ENCODE data around the gene MAGEA9B. TPM values are rescaled to one million over a fixed set of nuclear protein-coding genes. Genes with fewer than 3 reads are reported as not detected.

The MAGEA9B gene
- total RNA-seq (ENCODE audit: low replicate concordance): not detected in 2 replicates

GRCh38 chrX:149587359-149587758 is at the start of gene MAGEA9B:
MAGEA9B (minus strand) TSS chrX:149587459; CDS start chrX:149583179, 4,280 bp downstream.

GRCh38 chrX:149631234-149632165 is 44.2 kb upstream of the MAGEA9B start, which contains the start of gene TMEM185A:
TMEM185A (minus strand) TSS chrX:149631792; CDS start chrX:149631580, 212 bp downstream.

GRCh38 chrX:149595214-149595613 is 8.0 kb upstream of the MAGEA9B start, which contains the start of gene HSFX2:
HSFX2 (minus strand) TSS chrX:149595314; CDS start chrX:149594700, 614 bp downstream.

GRCh38 chrX:149549701-149550100 is 37.6 kb downstream of the MAGEA9B start, which contains the start of gene HSFX3:
HSFX3 (minus strand) TSS chrX:149549924; CDS start chrX:149549852, 72 bp downstream.

GRCh38 chrX:149540621-149541520 is 46.4 kb downstream of the MAGEA9B start, which contains the start of gene EOLA1:
EOLA1 (plus strand) TSS chrX:149541012; CDS start chrX:149545631, 4,619 bp downstream.

Other genes starting within 250 kb of the MAGEA9B start
- 28.5 and 30.6 TPM in 2 replicates for gene IDS, start 82.2 kb downstream of the MAGEA9B start, total RNA-seq (ENCODE audit: low replicate concordance)
- 12.9 and 16.6 TPM in 2 replicates for gene EOLA1, start 46.4 kb downstream of the MAGEA9B start, total RNA-seq (ENCODE audit: low replicate concordance)
- not detected in 2 replicates for gene HSFX3, start 37.5 kb downstream of the MAGEA9B start, total RNA-seq (ENCODE audit: low replicate concordance)
- gene HSFX2, start 7.9 kb upstream of the MAGEA9B start, total RNA-seq (ENCODE audit: low replicate concordance): 0.30 TPM in 1 of 2 replicates, not detected in the other
- gene TMEM185A, start 44.3 kb upstream of the MAGEA9B start, total RNA-seq (ENCODE audit: low replicate concordance): 18.1 and 37.3 TPM in 2 replicates
- gene MAGEA11, start 124.6 kb upstream of the MAGEA9B start, total RNA-seq (ENCODE audit: low replicate concordance): not detected in 2 replicates
- 0.23 and 0.35 TPM in 2 replicates for gene HSFX1, start 186.6 kb upstream of the MAGEA9B start, total RNA-seq (ENCODE audit: low replicate concordance)
- gene MAGEA9, start 194.5 kb upstream of the MAGEA9B start, total RNA-seq (ENCODE audit: low replicate concordance): not detected in 2 replicates